NCI-H774 (cell line): ENCODE data around the gene C10orf143.
"Not testable (repeated sequence)": the region's sequence is repeated elsewhere in the genome, so short reads cannot be mapped to it uniquely, and the experiment has no call there.

ENCODE experiments used
- DNase-seq: peaks from one replicate; lab custom pipeline; 2025; lab: John Stamatoyannopoulos, UW

Gene C10orf143

DNA sequence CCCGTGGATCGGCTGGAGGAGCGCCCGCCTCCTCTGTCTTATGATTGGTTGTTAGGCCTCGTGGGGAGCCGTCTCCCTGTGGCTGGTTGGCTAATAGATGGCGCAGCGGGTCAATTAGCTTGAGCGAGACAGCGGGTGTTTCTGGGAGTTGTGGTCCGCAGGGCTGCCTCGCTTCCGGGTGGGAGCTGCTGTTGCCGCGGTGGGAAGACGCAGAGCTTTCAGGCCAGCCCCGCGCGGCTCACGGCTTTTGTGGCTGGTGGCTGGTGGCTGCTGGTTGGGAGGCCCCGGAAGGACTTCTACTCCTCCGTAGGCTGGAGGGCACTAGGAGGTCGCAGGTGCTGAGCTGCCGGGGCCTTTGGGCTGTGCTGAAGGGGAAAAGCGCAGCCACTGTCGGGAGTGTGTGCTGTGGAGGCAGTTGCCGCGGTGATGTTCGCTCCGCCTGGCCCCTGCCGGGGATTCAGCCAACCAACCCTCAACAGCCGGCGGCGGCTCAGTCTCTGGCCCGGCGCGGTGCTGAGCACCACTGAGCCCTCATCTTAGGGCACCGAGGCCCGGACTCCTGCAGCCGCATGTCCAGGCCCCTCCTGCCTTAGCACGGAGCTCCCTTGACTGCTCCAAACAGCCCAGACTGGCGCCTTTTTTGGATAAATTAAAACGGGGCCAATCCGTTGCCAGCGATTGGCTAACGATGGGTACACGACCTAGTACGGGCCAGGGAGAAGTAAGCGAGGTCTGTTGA lies 652 bp upstream of the C10orf143 start:
- peak; percentile 83 for DNase-seq

DNA sequence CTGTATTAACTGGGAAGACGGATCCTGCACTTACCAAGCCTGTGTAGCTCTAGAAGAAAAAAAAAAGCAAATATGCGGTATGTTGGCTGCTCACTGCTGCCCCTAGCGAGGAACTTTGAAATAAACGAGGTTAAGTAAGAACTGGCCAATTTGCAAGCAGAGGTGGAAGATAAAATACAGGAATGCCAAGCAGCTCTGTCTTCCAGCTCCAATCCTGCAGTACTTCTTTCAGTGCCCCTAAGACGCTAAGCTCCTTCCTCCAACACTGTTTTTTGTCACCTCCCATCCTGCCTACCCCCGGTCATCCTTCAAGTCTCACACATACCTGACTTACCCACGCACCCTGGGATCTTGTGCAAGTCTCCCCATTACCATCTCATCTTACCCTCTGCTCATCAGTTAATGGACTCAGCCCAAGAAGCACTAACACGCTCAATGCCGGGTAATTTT lies 809 bp downstream of the C10orf143 start:
- DNase-seq = peak; percentile 41

DNA sequence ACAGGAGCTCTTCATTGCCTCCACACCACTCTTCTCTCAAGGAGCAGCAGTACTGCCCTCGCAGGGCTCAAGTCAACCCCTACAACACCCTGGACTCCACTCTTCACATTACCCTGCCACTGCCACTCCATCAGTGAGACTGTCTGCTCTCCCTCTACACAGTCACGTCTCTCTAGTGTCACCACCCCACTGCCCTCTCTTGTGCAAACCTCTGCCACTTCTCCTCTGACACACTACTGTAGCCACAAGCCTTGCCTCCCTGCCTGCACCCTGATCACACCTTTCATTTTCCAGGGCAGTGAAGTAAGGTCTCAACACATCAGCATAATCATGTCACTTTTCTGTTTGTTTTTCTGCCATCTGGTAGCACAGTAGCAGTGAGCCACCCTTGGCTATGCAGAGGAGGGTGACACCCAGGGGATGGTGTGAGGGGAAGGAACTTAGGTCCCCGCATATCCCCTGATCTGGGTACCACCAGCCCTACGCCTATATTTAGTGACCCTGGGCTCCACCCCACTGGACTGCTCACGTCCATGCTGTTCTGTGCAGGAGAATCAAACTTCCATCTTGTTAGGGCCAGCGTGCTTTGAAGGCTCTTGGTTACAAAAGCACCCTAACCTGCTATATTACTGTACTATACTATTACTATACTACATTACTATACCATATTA lies 1.6 kb downstream of the C10orf143 start:
- no peak for DNase-seq

DNA sequence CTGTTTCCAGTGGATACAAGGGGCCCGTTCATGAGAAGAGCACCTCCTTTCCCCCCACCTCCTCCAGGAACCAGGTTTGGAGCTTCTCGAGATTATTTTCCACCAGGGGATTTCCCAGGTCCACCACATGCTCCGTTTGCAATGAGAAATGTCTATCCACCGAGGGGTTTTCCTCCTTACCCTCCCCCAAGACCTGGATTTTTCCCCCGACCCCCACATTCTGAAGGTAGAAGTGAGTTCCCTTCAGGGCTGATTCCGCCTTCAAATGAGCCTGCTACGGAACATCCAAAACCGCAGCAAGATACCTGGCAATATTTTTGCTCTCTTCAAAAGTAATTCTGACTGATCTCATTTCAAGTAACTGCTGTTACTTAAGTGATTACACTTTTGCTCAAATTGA lies 2.5 kb downstream of the C10orf143 start:
- not testable (repeated sequence) for DNase-seq

DNA sequence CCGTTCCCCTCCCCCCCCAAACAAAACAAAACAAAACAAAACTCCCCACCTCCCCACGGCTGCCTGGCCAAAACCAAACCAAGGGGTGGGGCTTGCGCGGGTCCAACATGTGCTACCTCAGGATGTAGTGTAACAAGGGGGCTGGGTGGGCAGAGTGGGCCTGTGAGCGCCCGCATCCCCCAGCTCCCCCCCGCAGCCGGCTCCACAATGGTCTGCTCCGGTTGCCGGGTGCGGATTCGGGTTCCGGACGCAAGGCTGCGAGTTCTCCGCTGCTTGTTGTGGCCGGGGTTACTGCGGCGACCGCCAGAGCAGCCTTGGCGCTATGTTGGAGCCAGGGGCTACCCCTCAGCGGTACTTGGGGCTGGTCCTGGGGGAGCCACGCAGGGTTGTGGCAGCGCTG lies 4.9 kb downstream of the C10orf143 start:
- DNase-seq = no peak

DNA sequence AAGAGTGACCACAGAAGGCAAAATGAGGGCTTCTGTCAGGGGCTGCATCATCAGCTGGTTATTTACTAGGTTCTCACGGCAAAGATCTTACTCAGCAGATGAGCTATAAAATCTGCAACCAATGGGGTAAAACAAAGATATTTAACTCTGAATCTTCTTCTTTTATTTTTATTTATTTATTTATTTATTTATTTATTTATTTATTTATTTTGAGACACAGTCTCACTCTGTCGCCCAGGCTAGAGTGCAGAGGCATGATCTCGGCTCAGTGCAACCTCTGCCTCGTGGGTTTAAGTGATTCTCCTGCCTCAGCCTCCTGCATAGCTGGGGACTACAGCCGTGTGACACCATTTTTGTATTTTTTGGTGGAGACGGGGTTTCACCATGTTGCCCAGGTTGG lies 11.3 kb downstream of the C10orf143 start:
- DNase-seq = no peak

DNA sequence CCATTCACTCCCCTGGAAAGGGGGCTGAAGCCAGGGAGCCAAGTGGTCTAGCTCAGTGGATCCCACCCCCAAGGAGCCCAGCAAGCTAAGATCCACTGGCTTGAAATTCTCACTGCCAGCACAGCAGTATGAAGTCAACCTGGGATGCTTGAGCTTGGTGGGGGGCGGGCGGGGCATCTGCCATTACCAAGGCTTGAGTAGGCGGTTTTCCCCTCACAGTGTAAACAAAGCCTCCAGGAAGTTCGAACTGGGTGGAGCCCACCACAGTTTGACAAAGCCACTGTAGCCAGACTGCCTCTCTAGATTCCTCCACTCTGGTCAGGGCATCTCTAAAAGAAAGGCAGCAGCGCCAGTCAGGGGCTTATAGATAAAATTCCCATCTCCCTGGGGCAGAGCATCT lies 20.1 kb downstream of the C10orf143 start:
- DNase-seq = not testable (repeated sequence)

DNA sequence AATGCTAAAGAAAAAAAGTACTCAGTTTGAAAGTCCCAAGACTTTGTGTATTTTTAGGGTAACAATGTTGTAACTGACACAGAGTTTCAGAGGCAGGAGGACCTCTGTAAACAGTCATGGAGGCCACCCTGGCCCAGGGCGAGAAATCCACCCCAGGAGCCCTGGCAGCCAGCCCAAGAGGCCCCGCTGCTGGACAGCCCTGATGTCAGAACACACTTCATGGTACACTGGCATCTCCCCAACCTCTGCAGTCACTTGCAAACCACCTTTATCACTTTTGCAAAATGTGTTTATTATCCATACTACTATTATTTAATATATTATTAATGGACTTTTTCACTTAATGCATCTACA lies 30.2 kb downstream of the C10orf143 start:
- DNase-seq = no peak

DNA sequence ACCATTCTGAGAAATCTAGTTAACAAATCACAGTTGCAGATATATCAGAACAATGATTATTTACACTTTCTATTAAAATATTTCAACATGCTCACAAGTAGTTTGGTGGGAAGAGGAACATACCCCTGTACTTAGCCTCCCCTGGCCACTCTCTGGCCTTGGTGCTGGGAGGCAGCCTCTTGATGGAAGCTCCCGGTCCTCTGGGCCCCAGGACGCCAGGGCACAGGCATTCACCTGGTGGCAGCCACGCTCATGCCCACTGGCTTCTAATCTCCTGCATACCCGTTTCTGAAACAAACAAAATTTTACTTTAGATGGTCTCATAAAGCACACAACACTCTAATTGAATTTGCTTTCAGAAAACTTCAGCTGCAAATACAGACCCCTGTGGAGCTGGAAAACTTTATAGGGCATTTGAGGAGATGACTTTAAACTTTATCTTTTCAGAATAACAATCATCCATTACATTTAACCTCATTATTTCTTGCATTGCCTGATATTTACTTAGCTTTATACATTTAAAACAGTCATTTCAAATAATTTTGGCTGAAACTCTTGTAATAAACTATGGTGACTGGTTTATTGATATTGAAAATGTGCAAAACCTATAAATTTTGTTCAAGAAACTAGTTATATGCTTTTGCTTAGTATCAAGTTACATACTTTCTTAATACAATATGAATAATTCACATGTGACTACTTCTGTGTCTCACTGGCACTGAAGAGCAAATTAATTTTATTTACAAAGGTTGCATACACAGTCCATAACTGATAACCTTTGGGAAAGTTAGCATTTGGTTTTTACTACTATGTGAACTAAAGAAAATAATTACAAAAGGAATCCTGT lies 30.8 kb downstream of the C10orf143 start:
- DNase-seq = no peak

DNA sequence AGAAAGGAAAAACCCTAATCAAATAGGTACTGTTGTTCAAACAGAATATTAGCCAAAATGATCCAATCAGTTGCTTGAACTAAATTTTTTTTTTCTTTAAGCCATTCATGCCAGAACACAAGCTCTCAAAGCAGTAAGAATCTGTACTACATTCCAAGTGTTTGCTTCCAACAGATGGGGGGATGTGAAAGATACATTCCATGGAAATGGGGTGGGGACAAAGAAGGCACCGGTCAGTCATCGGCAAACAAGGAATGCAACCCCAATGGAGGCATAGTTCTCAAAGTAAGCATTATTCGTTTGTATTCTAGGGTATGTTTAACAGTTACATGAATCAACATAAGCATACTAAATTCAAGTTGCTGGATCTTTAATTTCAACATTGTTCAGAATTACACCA lies 32.5 kb downstream of the C10orf143 start:
- no peak for DNase-seq

DNA sequence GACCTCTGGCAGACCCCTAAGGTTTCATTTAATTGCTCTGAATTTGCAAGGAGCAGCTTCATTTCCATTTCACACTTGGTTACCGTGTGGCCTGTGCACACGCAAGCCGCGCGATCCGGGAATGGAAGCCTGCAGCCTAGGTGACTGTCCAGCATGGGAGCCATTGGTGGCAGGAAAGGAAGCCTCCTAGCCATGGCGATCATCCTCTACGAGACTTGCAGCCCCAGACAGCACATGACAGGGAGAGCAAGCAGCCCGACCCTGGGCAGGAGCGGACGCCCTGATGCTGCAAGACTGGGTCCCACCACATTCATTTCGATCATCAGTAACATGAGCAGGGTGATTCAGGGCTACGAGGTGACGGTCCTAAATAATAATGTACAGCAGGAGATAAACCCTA lies 33.9 kb downstream of the C10orf143 start:
- DNase-seq = no peak

DNA sequence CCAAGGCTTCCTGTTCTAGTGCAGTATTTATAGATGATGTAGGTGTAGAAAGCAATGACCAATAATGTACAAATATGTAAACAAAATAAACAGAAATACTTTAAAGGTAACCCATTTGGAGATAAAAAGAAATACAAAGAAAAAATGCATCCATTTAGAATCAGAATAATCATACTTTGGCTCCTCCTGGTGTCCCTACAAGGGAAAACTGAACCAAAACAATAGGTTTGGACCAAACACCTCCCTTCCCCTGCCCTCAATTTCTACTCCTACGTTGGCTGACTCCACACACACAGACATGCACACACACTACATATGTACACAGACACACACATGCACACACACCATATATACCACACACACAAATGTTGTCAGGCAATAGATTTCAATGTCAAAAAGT lies 36.0 kb downstream of the C10orf143 start:
- no peak for DNase-seq

DNA sequence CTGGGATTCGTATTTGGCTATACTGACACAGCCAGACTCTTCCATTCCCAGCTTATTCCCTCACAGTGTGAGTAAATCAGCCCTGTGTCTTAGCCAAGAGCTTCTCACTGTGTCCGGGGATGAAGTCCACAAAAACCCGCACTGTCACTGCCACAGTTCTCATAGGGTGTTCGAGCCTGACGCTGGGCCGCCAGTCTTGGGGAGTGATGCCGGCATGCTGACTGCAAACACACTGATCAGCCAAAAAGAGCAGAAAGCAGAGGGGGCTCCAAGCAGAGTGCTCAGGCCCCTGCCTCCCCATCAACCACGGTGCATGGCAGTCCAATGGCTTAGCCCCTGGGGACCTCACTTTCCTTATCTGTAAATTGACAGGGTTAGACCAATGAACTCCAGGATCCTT lies 36.7 kb downstream of the C10orf143 start:
- DNase-seq = no peak

DNA sequence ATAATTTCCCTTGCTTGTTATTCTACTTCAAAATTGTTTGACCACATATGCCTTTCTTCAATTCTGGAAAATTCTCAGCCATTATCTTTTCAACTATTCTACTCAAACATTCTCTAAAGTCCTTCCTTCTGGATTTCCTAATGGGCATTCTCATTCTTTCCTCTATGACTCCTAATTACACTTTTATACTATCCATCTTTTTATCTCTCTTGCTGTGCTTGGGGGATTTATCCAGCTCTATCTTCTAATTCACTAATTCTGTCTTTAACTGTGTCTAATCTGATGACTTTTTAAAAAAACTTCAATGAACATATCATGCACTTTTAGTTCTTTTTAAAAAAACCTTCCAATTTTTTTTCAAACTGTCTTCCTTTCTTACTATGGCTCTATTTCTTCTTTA lies 38.4 kb downstream of the C10orf143 start:
- DNase-seq = no peak

DNA sequence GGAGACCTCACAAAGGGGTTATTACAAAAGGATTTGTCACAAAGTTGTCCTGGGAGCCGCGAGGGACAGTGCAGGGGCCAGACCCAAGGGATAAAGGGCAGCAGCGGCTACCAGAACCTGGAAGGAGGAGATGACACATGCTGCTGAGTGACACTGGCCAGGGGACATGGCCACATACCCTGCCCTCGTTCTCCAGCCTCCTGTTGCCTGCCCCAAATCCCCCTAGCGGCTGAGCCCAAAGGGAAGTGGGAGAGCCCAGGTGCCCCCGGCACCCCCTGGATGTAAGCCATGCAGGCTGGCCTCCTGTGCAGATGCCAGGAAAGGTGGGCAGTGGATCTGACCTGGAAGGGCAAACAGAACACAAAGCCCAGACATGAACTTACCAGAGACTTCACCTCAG lies 42.7 kb downstream of the C10orf143 start:
- DNase-seq = no peak

DNA sequence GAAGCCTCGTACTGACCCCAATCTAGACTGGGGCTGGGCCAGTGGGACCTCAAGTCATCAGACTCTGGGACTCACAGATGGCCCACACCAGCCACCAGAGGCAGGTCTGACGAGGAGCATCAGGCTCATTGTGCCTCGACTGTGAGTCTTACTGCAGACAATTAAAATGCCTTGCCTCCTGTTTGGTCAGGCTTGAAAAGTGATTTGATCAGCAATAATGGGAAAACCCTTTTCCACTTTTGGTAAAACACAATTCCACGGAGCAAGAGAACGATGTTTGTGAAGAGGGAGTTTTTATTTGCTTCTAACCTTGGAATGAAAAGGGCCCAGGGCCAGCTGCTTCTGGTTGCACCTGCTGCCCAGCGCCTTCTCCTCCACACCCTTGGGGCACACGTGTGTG lies 43.9 kb downstream of the C10orf143 start:
- no peak for DNase-seq

DNA sequence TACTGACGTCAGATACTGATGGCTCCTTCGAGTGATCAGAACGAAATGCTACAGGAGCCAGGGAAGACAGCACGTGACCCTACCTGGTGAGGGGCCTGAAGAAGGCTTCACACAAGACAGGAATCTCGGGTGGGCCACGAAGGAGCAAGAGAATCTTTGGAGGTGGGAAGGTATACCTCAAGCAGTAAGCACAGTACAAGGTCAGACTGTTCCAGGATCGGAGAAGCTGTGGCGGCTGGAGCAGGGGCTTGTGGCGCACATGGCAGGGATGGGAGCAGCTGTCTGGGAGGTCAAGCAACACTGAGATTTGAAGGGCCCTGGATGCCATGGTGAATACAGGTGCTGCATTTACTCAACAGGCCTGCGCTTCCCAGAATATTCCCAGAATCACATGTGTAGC lies 45.4 kb downstream of the C10orf143 start:
- DNase-seq = no peak

DNA sequence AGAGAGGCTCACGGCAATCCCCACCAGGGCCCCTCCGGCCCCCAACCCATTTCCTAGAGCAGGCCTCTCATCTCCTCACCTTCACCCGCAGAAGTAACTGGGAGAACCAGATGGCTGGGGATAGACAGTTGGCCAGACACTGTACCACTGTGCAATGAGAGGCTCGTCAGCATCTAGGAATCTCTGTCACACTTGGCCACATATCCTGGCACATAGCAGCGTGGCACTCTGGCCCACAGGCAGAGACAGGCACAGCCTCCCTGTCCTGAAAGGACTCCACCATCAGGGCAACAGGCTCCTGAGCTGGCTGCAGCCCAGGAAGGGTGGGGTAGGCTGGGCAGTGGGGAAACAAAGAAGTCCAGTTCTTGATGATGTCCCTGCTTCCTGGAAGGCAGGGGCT lies 45.8 kb downstream of the C10orf143 start:
- no peak for DNase-seq

DNA sequence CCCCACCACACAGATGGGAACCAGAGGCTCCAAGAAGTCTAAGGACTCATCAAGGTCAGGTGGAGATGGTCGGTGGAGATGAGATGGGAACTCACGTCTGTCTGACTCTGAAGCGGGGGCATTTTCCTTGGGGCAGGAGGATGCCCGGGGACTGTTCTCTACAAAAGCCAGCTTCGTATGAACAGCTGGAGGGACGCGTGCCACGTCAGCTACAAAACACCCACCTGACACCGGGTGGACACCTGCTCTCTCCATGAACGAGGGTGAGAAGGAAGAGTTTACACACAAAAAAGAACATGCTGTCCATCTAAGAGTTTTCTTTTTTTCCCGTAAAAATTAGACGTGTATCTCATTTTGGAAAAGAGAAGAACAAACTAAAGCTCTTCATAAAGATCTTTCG lies 47.7 kb downstream of the C10orf143 start:
- no peak for DNase-seq

DNA sequence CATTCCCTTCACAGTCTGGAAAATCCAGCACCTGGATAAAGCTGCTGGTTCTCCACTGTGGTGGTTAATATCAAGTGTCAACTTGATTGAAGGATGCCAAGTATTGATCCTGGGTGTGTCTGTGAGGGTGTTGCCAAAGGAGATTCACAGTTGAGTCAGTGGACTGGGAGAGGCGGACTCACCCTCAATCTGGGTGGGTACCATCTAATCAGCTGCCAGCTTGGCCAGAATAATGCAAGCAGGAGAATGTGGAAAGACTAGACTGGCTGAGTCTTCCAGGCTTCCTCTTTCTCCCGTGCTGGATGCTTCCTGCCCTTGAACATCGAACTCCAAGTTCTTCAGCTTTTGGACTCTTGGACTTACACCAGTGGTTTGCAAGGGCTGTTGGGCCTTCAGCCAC lies 48.4 kb downstream of the C10orf143 start:
- no peak for DNase-seq

DNA sequence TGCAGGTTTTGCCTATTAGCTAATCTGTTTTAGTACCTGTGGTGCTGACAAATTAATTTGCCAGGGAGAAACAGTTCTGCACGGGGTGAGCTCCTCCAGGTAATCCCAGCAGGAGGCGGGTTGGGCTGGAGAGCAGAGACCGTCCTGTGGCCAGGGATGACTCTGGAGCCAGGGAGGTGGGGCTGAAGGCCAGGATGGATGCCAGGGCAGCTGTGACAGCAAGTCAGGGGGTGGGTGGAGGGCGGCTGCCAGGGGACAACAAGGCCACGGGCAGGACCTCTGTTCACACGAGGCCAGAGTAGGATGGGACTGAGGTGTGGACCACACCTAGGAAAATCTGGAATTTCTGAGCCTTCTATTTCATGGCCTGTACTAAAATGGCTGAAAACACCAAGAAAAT lies 48.9 kb downstream of the C10orf143 start:
- no peak for DNase-seq

DNA sequence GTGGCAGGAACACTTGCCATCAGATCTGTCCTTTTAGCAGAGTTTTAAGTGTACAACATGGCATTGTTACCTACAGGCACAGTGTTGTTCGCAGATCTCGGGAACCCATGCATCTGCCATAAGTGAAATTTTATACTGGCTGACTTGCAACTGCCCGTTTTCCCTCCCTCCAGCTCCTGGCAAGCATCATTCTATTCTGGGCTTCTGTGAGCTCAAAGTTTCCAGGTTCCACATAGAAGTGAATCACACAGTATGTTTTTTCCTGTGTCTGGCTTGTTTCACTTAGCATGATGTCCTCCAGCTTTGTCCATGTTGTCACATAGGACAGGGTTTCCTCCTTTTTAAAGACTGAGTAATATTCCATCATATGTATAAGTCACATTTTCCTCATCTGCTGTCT lies 56.6 kb downstream of the C10orf143 start:
- DNase-seq = no peak

DNA sequence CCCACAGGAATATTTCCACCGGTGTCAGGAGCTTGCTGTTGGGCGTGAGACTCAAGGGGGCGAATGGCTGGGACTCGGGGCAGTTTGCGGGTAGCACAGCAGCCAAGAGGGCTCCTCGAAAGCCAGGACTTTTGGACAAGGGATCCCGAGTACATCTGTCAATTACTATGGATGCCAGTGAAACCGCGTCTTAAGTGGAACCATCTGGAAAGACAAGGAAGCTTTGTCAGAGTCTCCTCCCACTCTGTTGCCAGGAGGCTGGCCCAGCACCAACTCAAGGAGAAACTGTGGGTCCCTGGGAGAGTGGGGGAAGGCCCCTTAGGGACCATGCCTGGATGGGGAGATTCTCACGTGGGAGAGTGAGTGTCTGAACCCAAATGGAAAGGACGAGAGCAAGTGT lies 57.1 kb downstream of the C10orf143 start:
- DNase-seq = no peak
